B cell (primary cell): ENCODE measurements around the gene ZIC5. TPM values are rescaled to one million over a fixed set of nuclear protein-coding genes. Genes with fewer than 3 reads are reported as not detected.
A peak's percentile ranks its signal among the peaks of the same experiment; 100 is the strongest.

ENCODE experiments used
- ATAC-seq: fragments of 200-7000 bp; cut with Tn5 transposase; one replicate; pipeline ENCODE4 v1.10.0; 2021; ENCODE audit warnings: low read depth, mild to moderate bottlenecking, moderate number of reproducible peaks, moderate library complexity
- CTCF ChIA-PET: fragments of 350-600 bp; sonication (Branson Sonifier 250); formaldehyde crosslinking; loops from one replicate; lab custom pipeline; 2021; ENCODE audit warnings: antibody characterized with exemption, inconsistent platforms; lab: Charles Lee
- POLR2A ChIA-PET: fragments of 350-600 bp; sonication (Branson Sonifier 250); formaldehyde crosslinking; loops from one replicate; lab custom pipeline; 2021; ENCODE audit warnings: antibody characterized with exemption; lab: Charles Lee
- DNase-seq: peaks from one replicate; pipeline ENCODE4 v3.0.0; 2013
- H2AFZ ChIP-seq: 2 replicates; pipeline ENCODE4 v1.6.1; 2012; ENCODE audit warnings: mild to moderate bottlenecking, low read depth, low read length; ENCODE audit not compliant: insufficient read depth, poor library complexity, severe bottlenecking
- H3K27ac ChIP-seq, 2 donors: 1 replicate in 1 of 2; 2 replicates in 1 of 2; pipeline ENCODE4 v1.5.1; 2012 to 2013; ENCODE audit warnings: low read length in 2 of 2, mild to moderate bottlenecking in 2 of 2, moderate library complexity in 1 of 2
- H3K27me3 ChIP-seq, 4 experiments: fragments of 200-600 bp in 1 of 4; sonication (generic) in 1 of 4; replicated peaks in 1 of 4; 1 replicate in 2 of 4; 2 replicates in 2 of 4; pipeline versions ENCODE4 v1.6.1 to v1.7.0; 2013 to 2016; ENCODE audit warnings: low read length in 3 of 4, mild to moderate bottlenecking in 2 of 4, mixed read lengths in 1 of 4, moderate library complexity in 1 of 4; ENCODE audit not compliant: insufficient read depth in 4 of 4, control insufficient read depth in 3 of 4; ENCODE audit errors: control extremely low read depth in 1 of 4
- H3K36me3 ChIP-seq, 2 experiments: replicated peaks in 1 of 2; 1 replicate in 1 of 2; 2 replicates in 1 of 2; pipeline versions ENCODE4 v1.6.1 to v1.7.1; 2013; ENCODE audit warnings: low read length in 1 of 2; ENCODE audit not compliant: insufficient read depth in 2 of 2, control insufficient read depth in 1 of 2; ENCODE audit errors: control extremely low read depth in 1 of 2, extremely low read depth in 1 of 2
- H3K4me1 ChIP-seq, 2 donors: fragments of 200-600 bp in 1 of 2; sonication (generic) in 1 of 2; 1 replicate in 1 of 2; 2 replicates in 1 of 2; pipeline versions ENCODE4 v1.5.1 to v1.6.1; 2013 to 2017; ENCODE audit warnings: low read length in 2 of 2; ENCODE audit not compliant: control insufficient read depth in 2 of 2, insufficient read depth in 2 of 2
- H3K4me2 ChIP-seq: replicated peaks from 2 replicates; pipeline ENCODE3; 2012; ENCODE audit warnings: mild to moderate bottlenecking, low read depth, low read length; ENCODE audit not compliant: poor library complexity, severe bottlenecking
- H3K4me3 ChIP-seq, 5 experiments: fragments of 200-600 bp in 1 of 5; sonication (generic) in 1 of 5; 1 replicate in 3 of 5; 2 replicates in 2 of 5; pipeline versions ENCODE4 v1.5.1 to v1.7.0; 2011 to 2016; ENCODE audit warnings: low read length in 4 of 5, mild to moderate bottlenecking in 4 of 5, low read depth in 2 of 5, control low read depth in 1 of 5, moderate library complexity in 1 of 5; ENCODE audit not compliant: insufficient read depth in 1 of 5; ENCODE audit errors: control extremely low read depth in 1 of 5, extremely low read depth in 1 of 5
- H3K79me2 ChIP-seq: fragments of 200-600 bp; sonication (generic); one replicate; pipeline ENCODE4 v1.6.0; 2016; ENCODE audit warnings: low read length; ENCODE audit not compliant: control insufficient read depth, insufficient read depth
- H3K9ac ChIP-seq: fragments of 200-600 bp; sonication (generic); 2 replicates; pipeline ENCODE4 v1.6.1; 2017; ENCODE audit warnings: mild to moderate bottlenecking, low read length, moderate library complexity
- H3K9me3 ChIP-seq, 3 donors: one replicate each; pipeline versions ENCODE4 v1.6.1 to v1.7.1; 2013; ENCODE audit warnings: low read length in 2 of 3; ENCODE audit not compliant: control insufficient read depth in 2 of 3, insufficient read depth in 1 of 3; ENCODE audit errors: control extremely low read depth in 1 of 3
- H4K20me1 ChIP-seq: 2 replicates; pipeline ENCODE4 v1.6.0; 2012; ENCODE audit warnings: mild to moderate bottlenecking, low read length; ENCODE audit not compliant: insufficient read depth, control insufficient read depth, poor library complexity, severe bottlenecking
- H3K27ac Mint-ChIP-seq: one replicate; pipeline ENCODE4 v1.8.0; 2021; ENCODE audit warnings: mixed read lengths
- H3K27me3 Mint-ChIP-seq: one replicate; pipeline ENCODE4 v1.8.0; 2021; ENCODE audit warnings: mixed read lengths
- H3K4me1 Mint-ChIP-seq: one replicate; pipeline ENCODE4 v1.8.0; 2021; ENCODE audit warnings: mixed read lengths
- H3K4me3 Mint-ChIP-seq: one replicate; pipeline ENCODE4 v1.8.0; 2021; ENCODE audit warnings: mixed read lengths
- H3K9me3 Mint-ChIP-seq: one replicate; pipeline ENCODE4 v1.8.0; 2022; ENCODE audit warnings: mixed read lengths; ENCODE audit not compliant: insufficient read depth
- CTCF ChIP-seq: fragments of 200-600 bp; IDR thresholded peaks from one replicate; pipeline ENCODE4 v1.8.0; 2022; ENCODE audit warnings: antibody characterized with exemption, mild to moderate bottlenecking
- EZH2 ChIP-seq: IDR thresholded peaks from 2 replicates; pipeline ENCODE4 v1.6.1; 2012; ENCODE audit warnings: borderline replicate concordance, low read depth, mild to moderate bottlenecking, moderate library complexity, low read length; ENCODE audit not compliant: insufficient read depth, poor library complexity, severe bottlenecking
- WGBS: methylation state at CpG from one replicate; pipeline ENCODE4 v1.1.5; 2013; ENCODE audit warnings: missing lambda C conversion rate; ENCODE audit not compliant: insufficient coverage; 5-methylcytosine and 5-hydroxymethylcytosine counted together
- intact Hi-C: fragments of 100-400 bp; cut with micrococcal nuclease; formaldehyde crosslinking; loops from one replicate; pipeline ENCODE4 v1.10.0; 2022
- polyA plus RNA-seq: library from polyadenylated mRNA; depleted of rRNA; stranded (reverse); fragments of >200 nt; gene quantifications from 2 replicates; pipeline ENCODE4 v1.2.3, GENCODE V29; 2012
- total RNA-seq, 2 donors: library from RNA; stranded (reverse); fragments of 120-200 nt in 1 of 2; gene quantifications; 1 replicate in 1 of 2; 2 replicates in 1 of 2; pipeline versions ENCODE4 v1.2.3 to v1.2.4, GENCODE V29; 2013 to 2022

The ZIC5 gene
- total and polyA plus RNA-seq, 2 donors (not counting 1 experiment from before 2014, with no cell fraction given): not detected

DNA sequence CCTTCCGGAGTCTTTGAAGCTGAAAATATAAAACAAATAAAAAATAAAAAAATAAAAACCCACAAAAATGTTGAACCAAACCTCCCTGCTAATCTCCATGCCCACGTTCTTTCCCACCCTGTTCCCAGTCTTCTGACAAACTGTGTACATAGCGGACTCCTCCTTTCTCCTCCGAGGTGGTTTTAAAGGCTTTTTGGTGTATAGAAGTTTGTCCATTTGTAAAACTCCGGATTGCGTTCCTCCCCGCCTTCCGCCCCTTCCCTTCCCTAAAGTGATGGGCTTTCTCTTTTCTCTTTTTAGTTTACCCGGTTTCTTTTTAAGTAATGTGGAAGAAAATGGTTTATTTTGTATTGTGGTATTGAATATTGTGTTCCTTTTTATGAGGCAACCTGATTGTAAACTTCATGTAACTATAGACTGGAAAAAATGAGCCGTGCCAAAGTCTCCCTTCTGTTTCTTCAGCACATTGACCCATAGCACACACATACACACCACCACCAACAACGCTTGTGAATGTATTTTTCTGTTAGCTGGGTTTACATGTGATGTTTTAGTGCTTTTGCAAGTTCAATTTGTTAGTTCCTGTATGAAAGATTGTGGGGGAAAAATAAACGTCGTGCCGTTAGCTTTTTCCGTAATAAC lies 14.4 kb upstream of the ZIC5 start:
- intact Hi-C loops: no loop called here
- H3K4me3 Mint-ChIP-seq: peak overlapping the region; percentile 21

More for the DNA sequence above, 14.4 kb upstream of the ZIC5 start:
- ChIA-PET POLR2A (no interaction called here), CTCF (interaction anchor here (0.5 to 2.0 kb wide), 3 partner anchors 12 to 654 kb away, joined by 3 to 6 read pairs (median 4); no protein-coding TSS in a partner anchor)
- Histone ChIP-seq H3K79me2 (no peaks in the 10 kb centered on the region), H3K27ac (no peak overlapping the region), H3K9me3 (peaks cover 1 to 70% (median 45%) of the 10 kb centered on the region in 3 donors), H3K27me3 (peaks cover 2 to 86% (median 68%) of the 10 kb centered on the region in 4 experiments), H4K20me1 (no peaks in the 10 kb centered on the region), H3K4me1 (peaks cover 29 to 56% of the 10 kb centered on the region in 2 donors), H3K4me3 (no peak overlapping the region), H3K9ac (no peak overlapping the region), H3K36me3 (no peaks in the 10 kb centered on the region), H3K4me2 (no peak overlapping the region), H2AFZ (no peak overlapping the region)
- peak overlapping the region; percentile 34 for H3K27ac Mint-ChIP-seq
- ATAC-seq: no peak
- H3K4me1 Mint-ChIP-seq: peaks cover 12% of the 10 kb centered on the region
- peaks cover 69% of the 10 kb centered on the region for H3K27me3 Mint-ChIP-seq
- peaks cover 7% of the 10 kb centered on the region for H3K9me3 Mint-ChIP-seq
- no CpG with 5 or more reads among the region's 15 CpGs for whole genome bisulfite sequencing
- peak; percentile 32 for DNase-seq
- TF ChIP-seq CTCF (no peak), EZH2 (peak; percentile 33)
